ENCODE measurements around the gene TMEM19. TPM values are rescaled to one million over a fixed set of nuclear protein-coding genes. Genes with fewer than 3 reads are reported as not detected.

The TMEM19 gene
- total RNA-seq (2021; ENCODE audit: unreplicated experiment): 18.9 TPM
- polyA plus RNA-seq (2012): 11.0 and 12.4 TPM in 2 replicates
- Bru-seq, nascent RNA: percentile 60 among the genes with signal in this experiment
- BruChase-seq, experiment 1, labeled RNA remaining after a 6-hour chase: percentile 88 among the genes with signal in this experiment
- BruChase-seq, experiment 2, labeled RNA remaining after a 2-hour chase: percentile 76 among the genes with signal in this experiment
- long read RNA-seq, full-length matches to known transcripts: 12 of 20 reads
- long read RNA-seq, partial matches to known transcripts: 2 of 20 reads
- long read RNA-seq, other reads (novel, unspliced or antisense): 6 of 20 reads

DNA sequence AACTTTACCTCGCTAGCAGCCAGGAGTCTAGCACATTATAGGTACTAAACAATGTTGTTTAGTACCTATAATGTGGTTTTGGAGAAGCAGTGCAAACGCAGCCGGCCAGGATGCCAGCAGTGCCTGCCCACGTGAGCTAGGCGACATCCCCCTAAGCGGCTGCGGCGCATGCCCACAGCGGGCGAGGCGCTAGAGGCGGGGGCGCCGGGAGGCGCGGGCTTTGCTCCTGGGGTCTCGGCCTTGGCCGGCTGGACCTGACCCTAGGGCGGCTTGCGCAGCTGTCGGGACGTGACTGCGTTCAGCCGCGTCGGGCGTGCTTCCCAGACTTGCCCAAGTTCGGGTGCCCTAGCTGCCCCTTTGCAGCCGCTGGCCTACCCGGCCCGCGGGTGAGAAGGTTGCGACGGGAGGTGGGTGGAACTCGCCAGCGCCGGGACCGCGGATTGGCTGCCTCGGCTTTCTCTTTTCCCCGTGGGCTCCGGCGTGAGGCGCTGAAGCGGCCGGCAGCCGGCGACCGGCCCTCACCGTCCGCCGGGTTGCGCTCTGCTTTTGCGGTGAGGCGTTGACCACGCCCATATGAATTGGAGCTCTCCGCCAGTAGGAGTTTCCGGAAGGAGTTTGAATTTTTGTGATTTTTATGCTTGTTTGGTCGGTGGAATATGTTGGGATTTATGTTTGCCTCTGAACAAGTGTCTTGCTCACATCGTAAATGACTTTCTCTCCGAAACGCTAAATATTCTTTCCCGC lies at the start of gene TMEM19:
TSS of gene TMEM19 (plus strand) at position 169 of the 744 bp plus-strand sequence. CDS start 599 bp downstream, outside the sequence.
- peak within 1 kb of the TSS; percentile 69 for H3K9ac ChIP-seq (ENCODE audit: low read length)
- no peaks in the 10 kb centered on the region for H3K9me3 ChIP-seq (ENCODE audit: control insufficient read depth in 1 of 2, insufficient read depth in 1 of 2, low read depth in 1 of 2, low read length in 2 of 2)
- peak; percentile 81 for DNase-seq (ENCODE audit: low read depth, low spot score)
- peak; percentile 97 for ATAC-seq
- peak within 1 kb of the TSS; percentile 61 to 69 for H3K4me3 ChIP-seq (replicated peaks in 1 of 2; ENCODE audit: low read depth in 1 of 2, low read length in 2 of 2)
- ChIA-PET RAD21 (ENCODE audit: low non-redundant PET in 1 of 2, low total read pairs in 2 of 2, uncharacterized antibody in 2 of 2, unreplicated experiment in 2 of 2) (no interaction called here), CTCF (interaction anchor here (1.0 to 2.2 kb wide), 5 partner anchors 9 to 61 kb away, joined by 3 to 19 read pairs (median 4); partner anchors contain the start of genes THAP2 and ZFC3H1), POLR2A (interaction anchor here (0.9 to 2.8 kb wide), 6 partner anchors 9 to 61 kb away, joined by 3 to 19 read pairs (median 5); partner anchors contain the start of genes THAP2 and ZFC3H1)
- no peaks in the 10 kb centered on the region for H3K9me2 ChIP-seq (ENCODE audit: insufficient read depth)
- BruUV-seq (replicated peaks): no TSS peak
- H3K4me2 ChIP-seq (ENCODE audit: low read length): peak within 1 kb of the TSS; percentile 87
- no peaks in the 10 kb centered on the region for H3K79me2 ChIP-seq (ENCODE audit: insufficient read depth, low read length)
- H3K27ac ChIP-seq (ENCODE audit: low read depth, low read length): peak within 1 kb of the TSS; percentile 84
- intact Hi-C loops (cut with micrococcal nuclease): no loop called here
- H3K27me3 ChIP-seq (ENCODE audit: insufficient read depth, low read length): no peaks in the 10 kb centered on the region
- H2AFZ ChIP-seq (ENCODE audit: low read depth, low read length, poor library complexity, severe bottlenecking): peak within 1 kb of the TSS; percentile 68
- H3K36me3 ChIP-seq (ENCODE audit: control insufficient read depth in 1 of 2, insufficient read depth in 2 of 2, low read length in 2 of 2): no peaks in the 10 kb centered on the region
- peaks cover 0 to 19% of the 10 kb centered on the region in 2 experiments; a peak in 2 of 4 replicates for H3K4me1 ChIP-seq (ENCODE audit: control insufficient read depth in 1 of 2, insufficient read depth in 2 of 2, low read length in 2 of 2)
- no peaks in the 10 kb centered on the region for H4K20me1 ChIP-seq (ENCODE audit: insufficient read depth)
- TF ChIP-seq, protein P1, sequence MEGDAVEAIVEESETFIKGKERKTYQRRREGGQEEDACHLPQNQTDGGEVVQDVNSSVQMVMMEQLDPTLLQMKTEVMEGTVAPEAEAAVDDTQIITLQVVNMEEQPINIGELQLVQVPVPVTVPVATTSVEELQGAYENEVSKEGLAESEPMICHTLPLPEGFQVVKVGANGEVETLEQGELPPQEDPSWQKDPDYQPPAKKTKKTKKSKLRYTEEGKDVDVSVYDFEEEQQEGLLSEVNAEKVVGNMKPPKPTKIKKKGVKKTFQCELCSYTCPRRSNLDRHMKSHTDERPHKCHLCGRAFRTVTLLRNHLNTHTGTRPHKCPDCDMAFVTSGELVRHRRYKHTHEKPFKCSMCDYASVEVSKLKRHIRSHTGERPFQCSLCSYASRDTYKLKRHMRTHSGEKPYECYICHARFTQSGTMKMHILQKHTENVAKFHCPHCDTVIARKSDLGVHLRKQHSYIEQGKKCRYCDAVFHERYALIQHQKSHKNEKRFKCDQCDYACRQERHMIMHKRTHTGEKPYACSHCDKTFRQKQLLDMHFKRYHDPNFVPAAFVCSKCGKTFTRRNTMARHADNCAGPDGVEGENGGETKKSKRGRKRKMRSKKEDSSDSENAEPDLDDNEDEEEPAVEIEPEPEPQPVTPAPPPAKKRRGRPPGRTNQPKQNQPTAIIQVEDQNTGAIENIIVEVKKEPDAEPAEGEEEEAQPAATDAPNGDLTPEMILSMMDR (IDR thresholded peaks at IDR 0.05 in 2 of 3, conservative IDR thresholded peaks at IDR 0.05 in 1 of 3; ENCODE audit: borderline replicate concordance in 1 of 3, insufficient read depth in 1 of 3, low read depth in 2 of 3, low read length in 2 of 3): peak in 2 of 3 experiments; percentile 35 to 41; a peak in 4 of 6 replicates
- peak; percentile 45 for TF ChIP-seq TCF7L2 (IDR thresholded peaks at IDR 0.05; ENCODE audit: borderline replicate concordance, extremely low read depth, insufficient read depth, insufficient read length)
- peak; percentile 21; the same call in 1 of the 2 replicates for TF ChIP-seq JUND (IDR thresholded peaks at IDR 0.05)
- TF ChIP-seq EZH2 (IDR thresholded peaks at IDR 0.05): no peak
- TF ChIP-seq POLR2A (IDR thresholded peaks at IDR 0.05; ENCODE audit: borderline replicate concordance, extremely low read depth, insufficient read depth, insufficient read length): peak; percentile 78
- no peak for TF ChIP-seq YY1 (IDR thresholded peaks at IDR 0.05; ENCODE audit: extremely low read depth, insufficient replicate concordance, low read depth, low read length)
- TF ChIP-seq, protein P2, sequence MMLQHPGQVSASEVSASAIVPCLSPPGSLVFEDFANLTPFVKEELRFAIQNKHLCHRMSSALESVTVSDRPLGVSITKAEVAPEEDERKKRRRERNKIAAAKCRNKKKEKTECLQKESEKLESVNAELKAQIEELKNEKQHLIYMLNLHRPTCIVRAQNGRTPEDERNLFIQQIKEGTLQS (IDR thresholded peaks at IDR 0.05): no peak
- peak; percentile 95 for TF ChIP-seq MAX (IDR thresholded peaks at IDR 0.05)
- peak; percentile 85 for TF ChIP-seq POLR2AphosphoS5 (IDR thresholded peaks at IDR 0.05; ENCODE audit: low read depth, low read length)
- TF ChIP-seq SIN3A (IDR thresholded peaks at IDR 0.05; ENCODE audit: low read depth): peak; percentile 43; the same call in 1 of the 2 replicates
- TF ChIP-seq EGR1 (IDR thresholded peaks at IDR 0.05; ENCODE audit: low read depth): peak; percentile 57; the same call in 1 of the 2 replicates
- no peak for TF ChIP-seq FOSL1 (IDR thresholded peaks at IDR 0.05; ENCODE audit: low read depth)
- peak; percentile 28; the same call in 1 of the 2 replicates for TF ChIP-seq ELF1 (IDR thresholded peaks at IDR 0.05; ENCODE audit: borderline replicate concordance, low read depth)
- TF ChIP-seq ZNF274 (IDR thresholded peaks at IDR 0.05; ENCODE audit: low read depth, low read length): no peak
- no peak for TF ChIP-seq SRF (IDR thresholded peaks at IDR 0.05; ENCODE audit: low read depth)
- no peak for TF ChIP-seq EZH2phosphoT487 (IDR thresholded peaks at IDR 0.05; ENCODE audit: borderline replicate concordance)
- TF ChIP-seq, protein P3, sequence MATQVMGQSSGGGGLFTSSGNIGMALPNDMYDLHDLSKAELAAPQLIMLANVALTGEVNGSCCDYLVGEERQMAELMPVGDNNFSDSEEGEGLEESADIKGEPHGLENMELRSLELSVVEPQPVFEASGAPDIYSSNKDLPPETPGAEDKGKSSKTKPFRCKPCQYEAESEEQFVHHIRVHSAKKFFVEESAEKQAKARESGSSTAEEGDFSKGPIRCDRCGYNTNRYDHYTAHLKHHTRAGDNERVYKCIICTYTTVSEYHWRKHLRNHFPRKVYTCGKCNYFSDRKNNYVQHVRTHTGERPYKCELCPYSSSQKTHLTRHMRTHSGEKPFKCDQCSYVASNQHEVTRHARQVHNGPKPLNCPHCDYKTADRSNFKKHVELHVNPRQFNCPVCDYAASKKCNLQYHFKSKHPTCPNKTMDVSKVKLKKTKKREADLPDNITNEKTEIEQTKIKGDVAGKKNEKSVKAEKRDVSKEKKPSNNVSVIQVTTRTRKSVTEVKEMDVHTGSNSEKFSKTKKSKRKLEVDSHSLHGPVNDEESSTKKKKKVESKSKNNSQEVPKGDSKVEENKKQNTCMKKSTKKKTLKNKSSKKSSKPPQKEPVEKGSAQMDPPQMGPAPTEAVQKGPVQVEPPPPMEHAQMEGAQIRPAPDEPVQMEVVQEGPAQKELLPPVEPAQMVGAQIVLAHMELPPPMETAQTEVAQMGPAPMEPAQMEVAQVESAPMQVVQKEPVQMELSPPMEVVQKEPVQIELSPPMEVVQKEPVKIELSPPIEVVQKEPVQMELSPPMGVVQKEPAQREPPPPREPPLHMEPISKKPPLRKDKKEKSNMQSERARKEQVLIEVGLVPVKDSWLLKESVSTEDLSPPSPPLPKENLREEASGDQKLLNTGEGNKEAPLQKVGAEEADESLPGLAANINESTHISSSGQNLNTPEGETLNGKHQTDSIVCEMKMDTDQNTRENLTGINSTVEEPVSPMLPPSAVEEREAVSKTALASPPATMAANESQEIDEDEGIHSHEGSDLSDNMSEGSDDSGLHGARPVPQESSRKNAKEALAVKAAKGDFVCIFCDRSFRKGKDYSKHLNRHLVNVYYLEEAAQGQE (IDR thresholded peaks at IDR 0.05; ENCODE audit: low read depth): no peak
- no peak for TF ChIP-seq CEBPB (IDR thresholded peaks at IDR 0.05; ENCODE audit: low read depth)
- TF ChIP-seq CBX3 (IDR thresholded peaks at IDR 0.05; ENCODE audit: low read depth): peak; percentile 30; the same call in 1 of the 2 replicates
- TF ChIP-seq ZFX (IDR thresholded peaks at IDR 0.05): peak; percentile 79
- TF ChIP-seq SP1 (IDR thresholded peaks at IDR 0.05; ENCODE audit: low read depth): peak; percentile 57; the same call in 1 of the 2 replicates
